ENCODE data around the gene STK38L. TPM values are rescaled to one million over a fixed set of nuclear protein-coding genes. Genes with fewer than 3 reads are reported as not detected.

STK38L gene
- total RNA-seq, 2 donors from 2014 or later = 33.2 to 78.3 TPM

- H3K4me3 Mint-ChIP-seq = no peak overlapping the region
- WGBS, 2 experiments (ENCODE audit: insufficient coverage in 1 of 2, insufficient read length in 1 of 2) = 98 to 100% methylated on average over 1 of the region's 1 CpG
- Histone ChIP-seq H3K4me3 (ENCODE audit: low read length) (no peak overlapping the region), H3K4me1 (ENCODE audit: control insufficient read depth, insufficient read depth, low read length) (peaks cover 9% of the 10 kb centered on the region), H3K36me3 (ENCODE audit: control insufficient read depth, insufficient read depth, low read length) (no peaks in the 10 kb centered on the region), H3K27me3 (ENCODE audit: control insufficient read depth, insufficient read depth, low read length, poor library complexity, severe bottlenecking) (no peaks in the 10 kb centered on the region), H3K27ac (ENCODE audit: low read depth, low read length) (no peak overlapping the region), H3K9ac (ENCODE audit: extremely low read depth, low read length, poor library complexity, severe bottlenecking) (no peak overlapping the region), H3K9me3 (ENCODE audit: control insufficient read depth, low read length) (no peaks in the 10 kb centered on the region)
- no peak overlapping the region for H3K27ac Mint-ChIP-seq
- H3K36me3 Mint-ChIP-seq (ENCODE audit: low read depth) = peaks cover 4% of the 10 kb centered on the region
- no peaks in the 10 kb centered on the region for H3K9me3 Mint-ChIP-seq
- no peak for DNase-seq
- peaks cover 47% of the 10 kb centered on the region for H3K4me1 Mint-ChIP-seq
- TF ChIP-seq CTCF (conservative IDR thresholded peaks at IDR 0.05) = no peak
- H3K27me3 Mint-ChIP-seq (ENCODE audit: insufficient read depth) = peaks cover 27% of the 10 kb centered on the region
These were observed 94.4 kb downstream of the STK38L start for GRCh38 chr12:27338473-27338872.

- TF ChIP-seq CTCF (conservative IDR thresholded peaks at IDR 0.05) = no peak
- Histone ChIP-seq H3K9ac (ENCODE audit: extremely low read depth, low read length, poor library complexity, severe bottlenecking) (no peak overlapping the region), H3K27ac (ENCODE audit: low read depth, low read length) (no peak overlapping the region), H3K27me3 (ENCODE audit: control insufficient read depth, insufficient read depth, low read length, poor library complexity, severe bottlenecking) (no peaks in the 10 kb centered on the region), H3K4me1 (ENCODE audit: control insufficient read depth, insufficient read depth, low read length) (peaks cover 19% of the 10 kb centered on the region), H3K4me3 (ENCODE audit: low read length) (no peak overlapping the region), H3K36me3 (ENCODE audit: control insufficient read depth, insufficient read depth, low read length) (no peaks in the 10 kb centered on the region), H3K9me3 (ENCODE audit: control insufficient read depth, low read length) (no peaks in the 10 kb centered on the region)
- Mint-ChIP-seq H3K27ac (no peak overlapping the region), H3K36me3 (ENCODE audit: low read depth) (peaks cover 4% of the 10 kb centered on the region), H3K9me3 (no peaks in the 10 kb centered on the region), H3K4me1 (peaks cover 53% of the 10 kb centered on the region), H3K4me3 (no peak overlapping the region), H3K27me3 (ENCODE audit: insufficient read depth) (peaks cover 14% of the 10 kb centered on the region)
- WGBS, 2 experiments (ENCODE audit: insufficient coverage in 1 of 2, insufficient read length in 1 of 2) = 97 to 100% methylated on average over 3 of the region's 3 CpGs
- no peak for DNase-seq
These were observed 96.9 kb downstream of the STK38L start for GRCh38 chr12:27340971-27341370.

GRCh38 chr12:27342536-27342935 is 98.5 kb downstream of the STK38L start:
- Mint-ChIP-seq H3K27ac (no peak overlapping the region), H3K4me3 (no peak overlapping the region), H3K9me3 (no peaks in the 10 kb centered on the region), H3K4me1 (peaks cover 62% of the 10 kb centered on the region), H3K36me3 (ENCODE audit: low read depth) (peaks cover 4% of the 10 kb centered on the region), H3K27me3 (ENCODE audit: insufficient read depth) (peaks cover 12% of the 10 kb centered on the region)
- Histone ChIP-seq H3K36me3 (ENCODE audit: control insufficient read depth, insufficient read depth, low read length) (no peaks in the 10 kb centered on the region), H3K4me1 (ENCODE audit: control insufficient read depth, insufficient read depth, low read length) (peaks cover 14% of the 10 kb centered on the region), H3K9ac (ENCODE audit: extremely low read depth, low read length, poor library complexity, severe bottlenecking) (no peak overlapping the region), H3K9me3 (ENCODE audit: control insufficient read depth, low read length) (no peaks in the 10 kb centered on the region), H3K27ac (ENCODE audit: low read depth, low read length) (no peak overlapping the region), H3K4me3 (ENCODE audit: low read length) (no peak overlapping the region), H3K27me3 (ENCODE audit: control insufficient read depth, insufficient read depth, low read length, poor library complexity, severe bottlenecking) (no peaks in the 10 kb centered on the region)
- no peak for TF ChIP-seq CTCF (conservative IDR thresholded peaks at IDR 0.05)
- DNase-seq = no peak
- WGBS, 2 experiments (ENCODE audit: insufficient coverage in 1 of 2, insufficient read length in 1 of 2) = 96 to 100% methylated on average over 1 to 2 of the region's 2 CpGs

Data from endodermal cell (in vitro differentiated cells).